ENCODE results near the gene NET1.

The NET1 gene

DNA sequence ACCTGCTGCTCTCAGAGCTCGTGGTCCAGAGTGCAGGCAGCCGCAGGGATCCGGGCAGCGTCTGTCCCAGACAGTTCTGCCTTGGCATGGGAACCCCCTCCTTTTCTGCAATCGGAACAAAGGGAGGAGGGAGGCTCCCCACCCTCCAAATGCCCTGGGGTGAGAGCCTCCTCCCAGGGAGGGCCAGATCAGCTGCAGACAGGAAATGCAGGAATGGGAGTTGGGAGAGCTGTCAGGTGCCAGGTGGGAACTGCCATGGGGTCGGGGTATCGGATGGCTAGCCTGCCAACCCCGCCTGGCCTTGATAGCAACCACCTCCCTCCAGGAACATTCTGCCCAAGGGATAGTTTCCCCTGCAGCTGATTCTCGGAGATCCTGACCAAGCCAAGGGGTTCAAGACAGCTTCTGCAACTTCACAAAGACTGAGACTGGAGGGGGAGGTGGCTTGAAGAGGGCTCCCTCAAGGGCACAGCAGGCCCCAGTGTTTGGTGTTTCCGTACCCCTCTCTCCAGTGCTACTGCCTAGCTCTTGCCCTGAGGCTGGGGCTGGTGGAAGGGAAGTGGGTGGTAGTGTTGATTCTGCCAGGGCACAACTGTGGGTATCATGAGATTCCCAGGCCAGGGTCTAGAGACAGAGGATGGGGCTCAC, 87.3 kb downstream of the NET1 start, which contains the start of gene CALML5:
Gene CALML5 (minus strand): TSS at position 78 of the 648 bp plus-strand sequence. CDS start 132 bp downstream, outside the sequence.
- DNase-seq (ENCODE audit: low spot score), result no peak

DNA sequence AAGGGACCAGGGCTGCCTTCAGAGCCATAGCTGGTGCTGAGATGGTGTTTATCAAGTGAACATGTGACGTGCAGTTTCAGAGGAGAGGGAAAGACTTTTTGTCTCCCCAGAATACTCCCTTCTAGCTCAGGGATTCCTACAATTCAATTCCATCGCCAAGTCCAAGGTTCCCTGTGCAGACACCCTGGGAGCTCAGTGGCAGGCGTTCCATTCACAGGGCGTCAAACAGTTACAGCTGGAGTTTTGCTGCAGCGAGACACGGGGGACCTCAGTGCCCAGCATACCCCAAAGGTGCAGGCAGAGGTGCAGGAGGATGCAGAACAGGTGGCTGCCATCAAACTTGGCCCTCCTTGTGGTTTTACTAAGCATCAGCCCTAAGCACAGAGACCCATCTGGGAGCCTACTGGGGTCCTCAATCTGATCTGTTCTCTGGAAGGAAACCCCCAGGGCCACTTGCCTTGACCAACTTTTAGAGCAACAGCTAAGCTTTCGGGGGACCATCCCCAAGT, 87.9 kb downstream of the NET1 start:
- DNase-seq (ENCODE audit: low spot score), result no peak

DNA sequence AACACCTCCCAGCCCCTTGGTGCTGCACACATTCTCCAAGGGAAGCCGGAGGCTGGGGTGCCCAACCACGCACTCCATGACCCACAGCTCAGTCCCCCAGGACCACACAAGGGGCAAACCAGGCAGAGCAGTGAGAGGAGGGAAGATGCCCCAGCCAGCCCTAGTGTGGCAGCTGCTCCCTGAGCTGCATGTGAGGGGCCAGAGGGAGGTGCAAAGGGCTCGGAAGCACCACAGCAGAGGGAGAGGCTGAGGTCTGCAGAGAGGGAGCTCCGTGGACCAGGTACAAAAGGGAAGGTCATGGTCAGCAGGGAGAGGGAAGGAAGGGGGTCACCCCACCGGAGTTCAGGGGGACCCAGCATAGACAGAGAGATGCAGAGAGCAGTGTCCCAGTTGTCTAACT, 88.6 kb downstream of the NET1 start:
- DNase-seq (ENCODE audit: low spot score), result no peak

DNA sequence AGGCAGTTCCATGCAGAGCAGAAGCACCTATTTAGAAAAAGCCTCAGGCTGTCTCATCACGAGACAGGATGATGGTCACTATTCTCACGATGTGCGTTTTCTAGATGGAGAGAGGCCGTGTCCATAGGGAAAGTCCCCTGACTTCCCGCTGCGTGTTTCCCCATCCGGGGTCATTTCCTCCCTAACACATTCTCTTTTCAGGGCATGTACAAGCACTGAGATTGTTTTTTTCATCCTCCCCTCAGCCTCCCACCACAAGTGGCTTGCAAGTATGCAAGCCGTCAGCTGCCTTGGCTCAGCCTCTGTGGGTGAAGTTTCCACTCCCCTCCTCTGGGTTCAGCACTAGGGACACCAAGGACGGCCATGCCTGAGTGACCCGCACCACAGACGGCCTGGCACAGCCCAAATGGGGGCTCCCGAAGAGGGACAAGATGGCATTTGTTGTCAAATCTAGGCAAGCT, 89.7 kb downstream of the NET1 start:
- DNase-seq (ENCODE audit: low spot score), result no peak

DNA sequence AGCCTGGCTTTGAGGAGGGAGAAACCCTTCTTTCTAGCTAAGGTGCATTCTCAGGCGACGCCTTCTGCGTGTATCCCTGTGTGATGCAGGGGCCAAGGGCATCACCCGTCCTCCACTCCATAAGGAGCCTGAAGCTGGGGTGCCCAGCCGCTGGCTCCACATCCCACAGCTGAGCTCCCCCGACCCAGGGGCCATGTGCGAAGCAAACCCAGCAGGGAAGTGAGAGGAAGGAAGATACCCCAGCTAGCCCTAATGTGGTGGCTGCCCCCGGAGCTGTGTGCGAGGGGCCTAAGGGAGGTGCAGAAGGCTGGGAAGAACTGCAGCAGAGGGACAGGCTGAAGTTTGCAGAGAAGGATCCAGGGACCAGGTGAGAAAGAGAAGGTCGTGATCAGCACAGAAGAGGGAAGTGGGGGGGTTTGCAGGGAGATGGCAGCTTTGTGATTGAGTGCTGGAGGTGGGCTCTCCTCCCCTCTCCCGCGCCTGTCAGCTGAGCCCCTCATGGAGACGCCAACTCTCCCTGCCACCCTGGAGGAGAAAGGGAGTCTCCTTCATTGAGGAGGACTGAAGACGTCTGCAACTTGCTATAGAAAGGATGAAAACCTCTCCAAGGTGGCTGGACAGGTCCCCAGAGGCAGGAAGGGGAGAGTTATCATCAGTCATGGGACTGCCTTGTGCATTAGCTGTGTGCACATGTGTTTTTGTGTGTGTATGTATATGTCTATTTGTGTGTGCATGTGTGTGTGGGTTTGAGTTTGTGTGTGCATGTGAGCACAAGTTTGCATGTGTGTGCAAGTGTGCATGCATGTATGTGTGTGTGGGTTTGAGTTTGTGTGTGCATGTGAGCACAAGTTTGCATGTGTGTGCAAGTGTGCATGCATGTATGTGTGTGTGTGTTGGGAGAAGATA, 90.5 kb downstream of the NET1 start:
- no peak for DNase-seq (ENCODE audit: low spot score)

DNA sequence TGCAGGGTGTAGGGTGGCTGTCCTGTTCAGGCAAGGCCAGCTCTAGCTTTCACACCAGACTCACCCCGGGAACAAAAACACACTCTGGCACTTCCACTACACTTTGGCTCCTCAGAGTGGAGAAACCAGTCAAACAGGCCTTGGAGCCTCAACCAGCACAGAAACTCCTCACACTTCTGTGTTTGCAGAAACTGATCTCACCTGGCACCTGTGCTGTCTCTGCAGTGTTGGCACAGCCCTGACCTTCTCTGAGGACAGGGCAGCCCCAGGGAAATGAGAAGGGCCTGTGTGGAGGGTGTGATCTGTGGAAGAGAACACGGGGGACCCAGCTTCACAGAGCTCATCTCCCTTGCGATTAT, 91.1 kb downstream of the NET1 start:
- no peak for DNase-seq (ENCODE audit: low spot score)

DNA sequence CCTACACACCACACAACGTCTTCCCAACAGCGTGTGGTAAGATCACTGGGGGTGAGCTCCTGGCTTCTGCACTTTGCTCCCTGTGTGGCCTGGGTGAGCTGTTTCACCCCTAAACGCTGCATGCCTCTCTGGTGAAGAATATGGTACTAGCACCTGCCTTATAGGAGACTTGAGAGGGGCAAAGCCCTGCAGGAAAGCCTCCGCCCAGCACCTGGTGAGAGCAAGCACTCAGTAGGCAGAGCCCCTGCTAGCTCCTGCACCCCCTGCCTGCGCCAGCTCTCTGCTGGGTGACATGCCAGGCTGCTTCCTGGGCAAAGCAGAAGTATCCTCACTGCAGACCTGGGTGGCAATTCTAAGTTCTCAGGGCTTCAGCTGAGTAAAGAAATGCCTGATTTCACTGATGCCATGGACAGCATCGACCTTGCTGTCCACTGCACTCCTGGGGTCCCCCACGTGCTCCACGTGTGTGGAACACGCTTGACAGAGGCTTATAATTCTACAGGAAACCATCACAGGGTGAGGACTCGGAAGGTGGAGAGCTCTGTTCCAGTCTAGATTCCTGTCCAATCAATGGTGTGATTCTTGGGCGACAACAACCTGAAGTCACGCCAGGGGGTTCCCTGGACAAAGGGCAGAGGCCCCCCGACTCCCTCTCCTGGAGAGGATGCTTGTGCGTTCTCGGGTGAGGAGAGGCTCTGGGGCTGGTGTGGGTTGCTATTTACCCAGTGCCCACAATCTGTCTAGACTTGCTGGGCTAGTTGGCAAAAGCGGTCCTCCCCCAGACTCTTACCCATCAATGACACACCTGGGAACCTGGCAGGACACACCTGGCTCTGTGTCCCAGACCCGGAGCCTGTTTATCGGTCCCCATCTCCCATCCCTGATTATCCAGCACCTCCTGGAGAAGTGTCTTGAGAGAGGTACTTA, 92.1 kb downstream of the NET1 start:
- no peak for DNase-seq (ENCODE audit: low spot score)

DNA sequence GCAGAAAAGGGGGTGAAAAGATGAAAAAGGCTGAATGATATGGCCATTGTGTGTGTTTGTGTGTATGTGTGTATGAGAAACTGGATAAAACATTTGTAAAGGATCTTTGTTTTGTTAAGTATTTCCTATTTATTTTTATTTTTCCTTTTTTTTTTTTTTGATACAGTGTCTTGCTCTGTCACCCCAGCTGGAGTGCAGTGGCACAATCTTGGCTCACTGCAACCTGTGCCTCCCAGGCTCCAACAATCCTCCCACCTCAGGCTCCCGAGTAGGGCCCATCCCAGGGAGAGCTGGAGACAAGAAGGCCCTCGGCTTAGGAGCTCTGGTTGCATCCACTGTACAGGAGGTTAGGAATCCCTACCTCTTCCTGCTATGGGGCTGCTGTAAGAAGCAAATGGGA, 93.9 kb downstream of the NET1 start:
- no peak for DNase-seq (ENCODE audit: low spot score)

DNA sequence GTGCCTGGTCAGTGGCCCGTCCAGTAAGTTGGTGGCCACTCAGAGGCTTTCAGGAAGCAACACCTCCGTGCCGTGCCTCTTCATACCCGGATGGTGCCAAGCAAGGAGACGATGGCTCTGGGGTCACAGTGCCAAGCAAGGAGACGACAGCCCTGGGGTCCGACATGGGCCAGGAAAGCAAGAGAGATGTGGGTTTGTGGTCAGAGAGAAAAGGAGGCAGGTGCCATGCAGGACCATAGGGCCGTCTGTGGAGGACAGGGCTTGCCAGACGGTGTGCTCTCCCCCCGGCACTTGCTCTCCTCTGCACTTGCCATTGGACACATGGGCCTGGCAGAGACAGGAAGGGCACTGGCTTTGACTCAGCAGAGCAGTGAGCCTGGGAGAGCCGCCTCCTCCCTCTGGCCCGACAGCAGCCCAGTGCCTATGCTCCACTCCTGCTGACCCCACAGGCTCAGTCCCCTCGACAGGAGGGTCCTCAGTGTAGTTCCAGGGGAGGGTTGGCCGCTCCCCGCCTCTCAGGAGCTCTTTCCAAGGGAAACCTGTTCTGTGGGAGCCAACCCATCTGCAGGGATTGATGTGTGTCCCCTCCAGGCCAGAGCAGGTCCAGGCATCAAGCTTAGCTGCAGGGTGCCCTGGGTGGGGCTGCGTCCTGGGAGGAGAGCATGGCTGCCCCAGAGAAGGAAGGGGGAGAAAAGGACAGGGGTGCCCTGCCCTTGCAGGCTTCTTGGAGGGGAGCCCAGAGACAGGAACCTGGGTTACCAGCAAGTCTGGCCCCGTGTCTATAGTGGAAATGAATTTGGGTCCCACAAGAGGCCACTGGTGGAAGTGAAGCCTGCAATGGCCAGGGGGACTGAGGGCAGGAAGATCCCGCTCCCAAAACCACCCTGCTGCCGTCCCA, 94.6 kb downstream of the NET1 start:
- no peak for DNase-seq (ENCODE audit: low spot score)

DNA sequence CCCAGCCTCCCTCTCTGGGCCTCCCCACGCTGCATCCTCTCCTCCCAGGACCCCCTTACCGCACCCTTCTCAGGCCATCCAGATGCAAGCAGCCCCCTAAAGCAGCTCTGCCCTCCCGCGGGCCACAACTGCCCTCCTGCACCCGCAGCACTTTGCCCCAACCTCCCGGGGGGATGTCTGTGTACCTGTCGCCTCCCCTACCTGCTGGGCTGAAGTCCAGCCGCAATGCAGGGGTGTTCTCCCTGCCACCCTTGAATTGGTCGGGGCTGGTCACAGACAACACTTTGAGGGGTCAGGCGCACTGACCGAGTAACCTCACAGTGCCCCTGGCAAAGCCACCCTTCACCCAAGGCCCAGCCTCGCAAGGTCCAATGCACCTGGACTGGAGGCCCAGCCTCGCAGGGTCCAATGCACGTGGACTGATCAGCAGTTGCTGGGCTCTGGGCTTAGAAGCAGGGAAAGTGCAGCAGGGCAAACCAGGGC, 95.3 kb downstream of the NET1 start:
- no peak for DNase-seq (ENCODE audit: low spot score)

DNA sequence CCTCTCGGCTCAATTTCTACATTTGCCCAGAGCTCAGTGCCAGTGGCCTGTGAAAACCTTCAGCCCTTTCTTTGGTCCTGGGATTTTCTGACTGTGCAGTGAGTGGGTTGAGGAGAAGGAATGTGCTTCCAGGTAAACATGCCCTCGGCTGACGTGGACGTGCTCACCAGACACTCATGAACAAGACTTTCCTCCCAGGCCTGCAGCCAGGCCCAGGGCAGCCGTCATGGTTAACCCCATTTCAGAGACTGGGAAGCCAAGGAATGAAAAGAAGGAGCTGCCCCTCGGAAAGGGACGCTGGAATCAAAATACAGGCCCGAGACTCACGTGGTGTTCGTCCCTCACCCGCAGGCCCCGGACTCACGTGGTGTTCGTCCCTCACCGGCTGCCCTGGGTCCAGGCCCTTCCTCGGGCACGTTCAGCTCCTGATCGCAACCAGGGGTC, 95.8 kb downstream of the NET1 start:
- no peak for DNase-seq (ENCODE audit: low spot score)

All from iPS-NIHi11 (cell line).